K562 (cell line): ENCODE results near the gene PRR29. TPM values are rescaled to one million over a fixed set of nuclear protein-coding genes. Genes with fewer than 3 reads are reported as not detected.

Experiments
- CBX3 ChIP-seq, 2 experiments: IDR thresholded peaks; 1 replicate in 1 of 2; 2 replicates in 1 of 2; pipeline ENCODE4 v1.6.1; 2012; ENCODE audit warnings: inconsistent platforms in 2 of 2, low read length in 2 of 2, borderline replicate concordance in 1 of 2, control low read depth in 1 of 2
- CEBPB ChIP-seq: fragments of 450-650 bp; IDR thresholded peaks from 2 replicates; pipeline ENCODE4 v1.6.1; 2016; ENCODE audit warnings: missing genetic modification characterization, missing compliant biosample characterization
- CSDE1 ChIP-seq, 2 experiments: fragments of 450-650 bp; IDR thresholded peaks; 2 replicates each; pipeline ENCODE4 v1.6.1; 2016; ENCODE audit warnings: mild to moderate bottlenecking in 1 of 2
- CTCF ChIP-seq, 3 experiments: IDR thresholded peaks in 2 of 3; conservative IDR thresholded peaks in 1 of 3; 2 replicates each; pipeline ENCODE4 v1.5.1; 2011 to 2012; ENCODE audit warnings: low read length in 3 of 3, mild to moderate bottlenecking in 3 of 3, control low read depth in 2 of 3, improper control_type of control experiment in 1 of 3, inconsistent platforms in 1 of 3, low read depth in 1 of 3, mixed read lengths in 1 of 3, moderate library complexity in 1 of 3; ENCODE audit not compliant: insufficient read depth in 2 of 3
- DDX20 ChIP-seq: fragments of 450-650 bp; IDR thresholded peaks from 2 replicates; pipeline ENCODE4 v1.6.1; 2016; ENCODE audit warnings: missing genetic modification characterization, low read depth, mild to moderate bottlenecking, missing compliant biosample characterization, moderate library complexity
- E2F5 ChIP-seq: sonication (generic); formaldehyde crosslinking; IDR thresholded peaks from 2 replicates; pipeline ENCODE4 v1.8.0; 2022; ENCODE audit warnings: mild to moderate bottlenecking, missing genetic modification reagents
- EGR1 ChIP-seq: fragments of 450-650 bp; conservative IDR thresholded peaks from 2 replicates; pipeline ENCODE4 v1.6.1; 2017; ENCODE audit warnings: mild to moderate bottlenecking
- FOXA3 ChIP-seq, 2 experiments: fragments of 450-650 bp in 1 of 2; sonication (generic) in 1 of 2; formaldehyde crosslinking; IDR thresholded peaks in 1 of 2; conservative IDR thresholded peaks in 1 of 2; 2 replicates each; pipeline versions ENCODE4 v1.4.0 to v1.8.0; 2020 to 2022; ENCODE audit warnings: mild to moderate bottlenecking in 2 of 2, missing genetic modification reagents in 1 of 2
- HDAC2 ChIP-seq: fragments of 450-650 bp; IDR thresholded peaks from 2 replicates; pipeline ENCODE4 v1.6.1; 2016; ENCODE audit warnings: mild to moderate bottlenecking
- HMGN3 ChIP-seq: IDR thresholded peaks from 2 replicates; pipeline ENCODE4 v1.6.1; 2011; ENCODE audit warnings: borderline replicate concordance, low read depth, mild to moderate bottlenecking, mixed read lengths, low read length; ENCODE audit not compliant: insufficient read length; ENCODE audit errors: extremely low read depth
- KAT8 ChIP-seq: fragments of 450-650 bp; IDR thresholded peaks from 2 replicates; pipeline ENCODE4 v1.6.1; 2016; ENCODE audit warnings: low read depth, mild to moderate bottlenecking
- KDM1A ChIP-seq, 2 experiments: fragments of 450-650 bp; IDR thresholded peaks; 2 replicates each; pipeline ENCODE4 v1.6.1; 2016; ENCODE audit warnings: mild to moderate bottlenecking in 2 of 2
- MNT ChIP-seq, 2 experiments: fragments of 450-650 bp; conservative IDR thresholded peaks; 2 replicates each; pipeline ENCODE4 v1.6.1; 2017; ENCODE audit warnings: mild to moderate bottlenecking in 2 of 2, moderate library complexity in 2 of 2
- NEUROD1 ChIP-seq: fragments of 150-350 bp; IDR thresholded peaks from 2 replicates; pipeline ENCODE4 v1.6.1; 2014; ENCODE audit warnings: borderline replicate concordance, low read length, low read depth; ENCODE audit not compliant: partially characterized antibody
- NFIC ChIP-seq: fragments of 450-650 bp; IDR thresholded peaks from 2 replicates; pipeline ENCODE4 v1.6.1; 2017; ENCODE audit warnings: mild to moderate bottlenecking, inconsistent platforms
- RAD21 ChIP-seq, 2 experiments: fragments of 250-450 bp in 1 of 2; fragments of 450-650 bp in 1 of 2; sonication (Bioruptor Pico) in 1 of 2; formaldehyde crosslinking in 1 of 2; IDR thresholded peaks in 1 of 2; conservative IDR thresholded peaks in 1 of 2; 2 replicates each; pipeline versions ENCODE4 v1.4.0 to v1.8.0; 2020 to 2022; ENCODE audit warnings: mild to moderate bottlenecking in 2 of 2, moderate library complexity in 1 of 2
- RCOR1 ChIP-seq, 2 experiments: IDR thresholded peaks; 2 replicates each; pipeline ENCODE4 v1.6.1; 2012; ENCODE audit warnings: low read depth in 2 of 2, low read length in 2 of 2, borderline replicate concordance in 1 of 2, improper control_type of control experiment in 1 of 2
- TEAD4 ChIP-seq, 2 experiments: sonication (generic) in 1 of 2; formaldehyde crosslinking in 1 of 2; IDR thresholded peaks; 2 replicates each; pipeline versions ENCODE4 v1.6.1 to v1.8.0; 2012 to 2022; ENCODE audit warnings: borderline replicate concordance in 1 of 2, inconsistent platforms in 1 of 2, low read length in 1 of 2, mild to moderate bottlenecking in 1 of 2, missing genetic modification reagents in 1 of 2
- ZFP91 ChIP-seq: sonication (generic); formaldehyde crosslinking; IDR thresholded peaks from 2 replicates; pipeline ENCODE4 v1.8.0; 2022; ENCODE audit warnings: mild to moderate bottlenecking, missing genetic modification reagents
- ZNF41 ChIP-seq: fragments of 250-450 bp; sonication (Bioruptor Pico); conservative IDR thresholded peaks from 2 replicates; pipeline ENCODE4 v1.4.0; 2020; ENCODE audit warnings: mild to moderate bottlenecking
- ZNF699 ChIP-seq: fragments of 250-450 bp; sonication (Bioruptor Pico); IDR thresholded peaks from 2 replicates; pipeline ENCODE4 v1.8.0; 2021; ENCODE audit warnings: mild to moderate bottlenecking, moderate library complexity; ENCODE audit not compliant: insufficient replicate concordance
- polyA plus RNA-seq, 8 experiments: library from polyadenylated mRNA; depleted of rRNA in 4 of 8; stranded (reverse) in 5 of 8; unstranded in 3 of 8; fragments of >200 nt; fragmentation: Nextera tagmentation in 2 of 8; fragmentation: Illumina TruSeq in 1 of 8; extraction: Ambion mirVana in 2 of 8; extraction: Trizol in 1 of 8; gene quantifications; 2 replicates each; pipeline versions ENCODE4 v1.2.1 to v1.2.3, GENCODE V29; 2011 to 2014; ENCODE audit warnings: inconsistent platforms in 1 of 8, missing spikeins in 1 of 8
- total RNA-seq, 7 experiments: library from RNA; depleted of rRNA in 6 of 7; stranded (reverse); fragments of >200 nt in 6 of 7; fragmentation: Illumina TruSeq in 2 of 7; extraction: Trizol in 2 of 7; gene quantifications; 2 replicates each; pipeline versions ENCODE4 v1.2.1 to v1.2.3, GENCODE V29; 2011 to 2021; ENCODE audit warnings: low replicate concordance in 1 of 7

PRR29 gene
- total and polyA plus RNA-seq, 9 of the 15 experiments (the other 6 are each of a cell fraction or from before 2014, with no cell fraction given), result 0.08 to 0.58 (median 0.15) TPM; not detected in 5

GRCh38 chr17:64025732-64026294 is 27.7 kb downstream of the PRR29 start (continued):
- TF ChIP-seq NEUROD1 (no peak), FOXA3 (CRISPR knock-in tag; conservative IDR thresholded peaks at IDR 0.05 in 1 of 2, IDR thresholded peaks at IDR 0.05 in 1 of 2) (peak; percentile 74 to 91), CBX3 (IDR thresholded peaks at IDR 0.05; ENCODE audit: borderline replicate concordance in 1 of 2, low read length in 2 of 2) (peak in 1 of 2 experiments; percentile 82; a peak in 1 of 3 replicates), RCOR1 (IDR thresholded peaks at IDR 0.05; ENCODE audit: borderline replicate concordance in 1 of 2, low read depth in 2 of 2, low read length in 2 of 2) (peak in 1 of 2 experiments; percentile 88; a peak in 2 of 4 replicates), KDM1A (IDR thresholded peaks at IDR 0.05) (peak; percentile 66 to 69), RAD21 (CRISPR knock-in tag; conservative IDR thresholded peaks at IDR 0.05 in 1 of 2, IDR thresholded peaks at IDR 0.05 in 1 of 2) (peak; percentile 83 to 90), KAT8 (no peak), HMGN3 (no peak), EGR1 (peak; percentile 45), CEBPB (tag) (0 out of 2 replicates have a peak, but pooled peaks have one; percentile 31), E2F5 (CRISPR knock-in tag) (peak; percentile 45; the same call in 1 of the 2 replicates), CSDE1 (IDR thresholded peaks at IDR 0.05) (no peak), HDAC2 (peak; percentile 41; the same call in 1 of the 2 replicates), ZFP91 (CRISPR knock-in tag) (no peak), ZNF699 (no peak), MNT (conservative IDR thresholded peaks at IDR 0.05) (peak; percentile 70 to 76; a peak in 2 of 4 replicates), TEAD4 (IDR thresholded peaks at IDR 0.05; ENCODE audit: low read length) (peak; percentile 82), TEAD4 (CRISPR knock-in tag; IDR thresholded peaks at IDR 0.05; ENCODE audit: borderline replicate concordance) (no peak), DDX20 (no peak), NFIC (no peak), ZNF41 (CRISPR knock-in tag) (no peak), CTCF (IDR thresholded peaks at IDR 0.05 in 2 of 3, conservative IDR thresholded peaks at IDR 0.05 in 1 of 3; ENCODE audit: insufficient read depth in 2 of 3, low read depth in 1 of 3, low read length in 3 of 3) (peak; percentile 99 to 100 (median 99))
